Osteocyte (in vitro differentiated cells): ENCODE results near the gene ASAP2. TPM values are rescaled to one million over a fixed set of nuclear protein-coding genes. Genes with fewer than 3 reads are reported as not detected.
"Not testable (repeated sequence)": the region's sequence is repeated elsewhere in the genome, so short reads cannot be mapped to it uniquely, and the experiment has no call there.

Experiments used
- DNase-seq: peaks from one replicate; pipeline ENCODE4 v3.0.0; 2021; ENCODE audit warnings: mixed read lengths; ENCODE audit not compliant: unreplicated experiment; ENCODE audit errors: extremely low spot score
- H3K27ac Mint-ChIP-seq: one replicate; pipeline ENCODE4 v1.8.0; 2021; ENCODE audit warnings: mild to moderate bottlenecking, mixed read lengths; ENCODE audit not compliant: unreplicated experiment
- H3K27me3 Mint-ChIP-seq: one replicate; pipeline ENCODE4 v1.8.0; 2021; ENCODE audit warnings: mixed read lengths; ENCODE audit not compliant: unreplicated experiment
- H3K36me3 Mint-ChIP-seq: one replicate; pipeline ENCODE4 v1.8.0; 2021; ENCODE audit warnings: mixed read lengths; ENCODE audit not compliant: unreplicated experiment
- H3K4me1 Mint-ChIP-seq: one replicate; pipeline ENCODE4 v1.8.0; 2021; ENCODE audit warnings: mixed read lengths; ENCODE audit not compliant: unreplicated experiment
- H3K4me3 Mint-ChIP-seq: one replicate; pipeline ENCODE4 v1.8.0; 2021; ENCODE audit warnings: mild to moderate bottlenecking, moderate library complexity, mixed read lengths; ENCODE audit not compliant: unreplicated experiment
- H3K9me3 Mint-ChIP-seq: one replicate; pipeline ENCODE4 v1.8.0; 2021; ENCODE audit warnings: mixed read lengths; ENCODE audit not compliant: unreplicated experiment
- total RNA-seq: library from RNA; stranded (reverse); gene quantifications from 2 replicates; pipeline ENCODE4 v1.2.1, GENCODE V29; 2021
- TF ChIP-seq, protein P1 (sequence below): fragments of 200-600 bp; sonication (generic); IDR thresholded peaks from 2 replicates; pipeline ENCODE4 v1.5.0; 2021; ENCODE audit warnings: antibody characterized with exemption, mild to moderate bottlenecking, moderate library complexity

Gene ASAP2
- total RNA-seq, 1 donor from 2014 or later: 91.0 TPM

DNA sequence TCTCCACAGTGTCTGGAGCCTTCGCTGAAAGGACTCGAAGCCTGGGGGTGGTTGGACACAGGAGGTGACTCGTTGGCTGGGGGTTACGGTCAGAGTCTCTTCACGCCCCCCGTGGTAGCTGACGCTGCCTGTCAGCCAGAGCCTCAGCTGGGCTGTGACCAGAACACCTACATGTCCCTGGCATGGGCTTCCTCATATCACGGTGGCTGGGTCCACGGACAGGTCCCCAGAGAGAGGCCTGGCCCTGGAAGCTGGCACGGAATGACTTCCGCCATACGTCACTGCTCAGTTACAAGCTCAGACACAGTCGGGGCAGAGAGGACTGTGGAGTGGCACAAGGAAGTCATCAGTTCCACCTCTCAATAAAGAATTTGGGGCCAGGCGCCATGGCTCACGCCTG is 188.2 kb downstream of the ASAP2 start:
- TF ChIP-seq, protein P1, sequence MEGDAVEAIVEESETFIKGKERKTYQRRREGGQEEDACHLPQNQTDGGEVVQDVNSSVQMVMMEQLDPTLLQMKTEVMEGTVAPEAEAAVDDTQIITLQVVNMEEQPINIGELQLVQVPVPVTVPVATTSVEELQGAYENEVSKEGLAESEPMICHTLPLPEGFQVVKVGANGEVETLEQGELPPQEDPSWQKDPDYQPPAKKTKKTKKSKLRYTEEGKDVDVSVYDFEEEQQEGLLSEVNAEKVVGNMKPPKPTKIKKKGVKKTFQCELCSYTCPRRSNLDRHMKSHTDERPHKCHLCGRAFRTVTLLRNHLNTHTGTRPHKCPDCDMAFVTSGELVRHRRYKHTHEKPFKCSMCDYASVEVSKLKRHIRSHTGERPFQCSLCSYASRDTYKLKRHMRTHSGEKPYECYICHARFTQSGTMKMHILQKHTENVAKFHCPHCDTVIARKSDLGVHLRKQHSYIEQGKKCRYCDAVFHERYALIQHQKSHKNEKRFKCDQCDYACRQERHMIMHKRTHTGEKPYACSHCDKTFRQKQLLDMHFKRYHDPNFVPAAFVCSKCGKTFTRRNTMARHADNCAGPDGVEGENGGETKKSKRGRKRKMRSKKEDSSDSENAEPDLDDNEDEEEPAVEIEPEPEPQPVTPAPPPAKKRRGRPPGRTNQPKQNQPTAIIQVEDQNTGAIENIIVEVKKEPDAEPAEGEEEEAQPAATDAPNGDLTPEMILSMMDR: no peak
- no peaks in the 10 kb centered on the region for H3K27me3 Mint-ChIP-seq
- H3K9me3 Mint-ChIP-seq: no peaks in the 10 kb centered on the region
- H3K4me3 Mint-ChIP-seq: no peak overlapping the region
- peaks cover 29% of the 10 kb centered on the region for H3K36me3 Mint-ChIP-seq
- H3K4me1 Mint-ChIP-seq: peaks cover 28% of the 10 kb centered on the region
- H3K27ac Mint-ChIP-seq: no peak overlapping the region
- no peak for DNase-seq

DNA sequence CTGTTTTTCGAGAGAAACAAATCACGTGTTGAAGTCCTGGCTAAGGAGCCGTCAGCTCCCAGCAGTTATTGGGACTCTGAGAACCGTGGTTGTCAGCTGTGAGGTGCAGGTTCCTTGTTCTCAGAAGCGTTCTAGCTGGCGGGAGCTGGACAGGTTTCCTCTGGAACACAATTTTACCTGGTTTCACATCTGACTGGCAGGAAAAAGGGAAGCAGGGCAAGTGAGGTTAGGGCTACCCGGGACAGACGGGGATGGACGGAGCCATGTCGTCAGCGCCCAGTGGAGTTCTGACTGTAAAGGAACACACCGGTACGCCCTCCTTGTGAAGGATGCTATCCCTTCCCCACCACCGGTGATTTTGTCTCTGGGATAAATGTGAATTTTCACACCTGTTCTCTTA is 190.6 kb downstream of the ASAP2 start:
- no peaks in the 10 kb centered on the region for H3K27me3 Mint-ChIP-seq
- peaks cover 18% of the 10 kb centered on the region for H3K4me1 Mint-ChIP-seq
- no peaks in the 10 kb centered on the region for H3K9me3 Mint-ChIP-seq
- H3K27ac Mint-ChIP-seq: peak overlapping the region; percentile 60
- TF ChIP-seq, protein P1: no peak
- peaks cover 26% of the 10 kb centered on the region for H3K36me3 Mint-ChIP-seq
- no peak for DNase-seq
- H3K4me3 Mint-ChIP-seq: no peak overlapping the region

DNA sequence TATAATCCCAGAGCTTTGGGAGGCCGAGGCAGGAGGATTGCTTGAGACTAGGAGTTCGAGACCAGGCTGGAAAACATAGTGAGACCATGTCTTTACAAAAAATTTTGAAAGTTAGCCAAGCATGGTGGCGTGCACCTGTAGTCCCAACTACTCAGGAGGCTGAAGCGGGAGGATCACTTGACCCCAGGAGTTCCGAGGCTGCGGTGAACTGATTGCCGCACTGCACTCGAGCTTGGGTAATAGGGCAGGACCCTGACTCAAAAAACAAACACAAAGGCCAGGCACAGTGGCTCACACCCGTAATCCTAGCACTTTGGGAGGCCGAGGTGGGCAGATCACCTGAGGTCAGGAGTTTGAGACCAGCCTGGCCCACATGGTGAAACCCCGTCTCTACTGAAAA is 191.6 kb downstream of the ASAP2 start:
- H3K27ac Mint-ChIP-seq: peak overlapping the region; percentile 14

DNA sequence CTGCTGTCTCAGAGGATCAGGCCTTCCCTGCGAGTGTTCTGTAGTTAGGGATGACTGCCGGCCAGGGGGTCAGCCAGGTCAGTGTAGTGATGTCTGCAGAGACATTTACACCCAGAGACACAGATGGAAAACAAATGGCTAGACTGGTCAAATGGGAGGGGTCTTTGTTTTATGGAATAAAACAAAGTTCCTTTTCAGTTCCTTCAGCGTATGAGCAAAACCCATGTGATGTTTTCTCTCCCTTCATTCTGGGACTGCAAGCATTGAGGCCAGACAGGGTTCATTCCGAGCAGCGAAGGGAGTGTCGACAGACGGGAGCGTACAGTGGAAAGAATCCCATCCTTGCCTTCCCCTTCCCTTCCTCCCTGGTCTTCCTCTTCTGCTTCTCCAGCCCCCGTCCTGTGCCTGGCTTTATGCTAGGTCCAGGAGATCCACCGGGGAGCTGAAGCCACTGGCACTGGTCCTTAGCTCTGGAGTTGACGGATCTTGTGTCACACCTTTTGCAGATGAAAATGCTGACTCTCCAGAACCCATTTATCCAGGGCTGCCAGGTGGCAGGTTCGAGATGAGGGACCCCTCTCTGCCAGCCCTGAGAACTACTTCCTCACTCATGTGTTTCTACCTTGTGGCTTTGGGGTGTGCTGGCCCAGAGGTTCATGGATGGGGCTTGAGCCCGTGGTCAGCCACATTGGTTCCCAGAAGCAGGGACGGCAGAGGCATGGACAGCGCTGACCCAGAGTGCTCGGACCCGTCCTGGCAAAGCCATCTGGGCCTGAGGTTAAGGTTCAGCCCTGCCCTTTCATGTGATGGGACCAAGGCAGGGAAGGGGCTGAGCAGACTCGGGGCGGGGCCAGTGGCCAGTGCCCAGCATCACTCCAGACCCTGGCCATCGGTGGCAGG is 192.5 kb downstream of the ASAP2 start:
- peaks cover 4% of the 10 kb centered on the region for H3K4me1 Mint-ChIP-seq
- H3K36me3 Mint-ChIP-seq: peaks cover 41% of the 10 kb centered on the region
- no peaks in the 10 kb centered on the region for H3K27me3 Mint-ChIP-seq
- TF ChIP-seq, protein P1: no peak
- H3K27ac Mint-ChIP-seq: peak overlapping the region; percentile 71
- no peak for DNase-seq
- no peak overlapping the region for H3K4me3 Mint-ChIP-seq
- H3K9me3 Mint-ChIP-seq: no peaks in the 10 kb centered on the region

More for the DNA sequence above, 191.6 kb downstream of the ASAP2 start:
- not testable (repeated sequence) for H3K4me1 Mint-ChIP-seq, DNase-seq, H3K4me3 Mint-ChIP-seq, H3K27me3 Mint-ChIP-seq, H3K9me3 Mint-ChIP-seq
- peaks cover 33% of the 10 kb centered on the region for H3K36me3 Mint-ChIP-seq

DNA sequence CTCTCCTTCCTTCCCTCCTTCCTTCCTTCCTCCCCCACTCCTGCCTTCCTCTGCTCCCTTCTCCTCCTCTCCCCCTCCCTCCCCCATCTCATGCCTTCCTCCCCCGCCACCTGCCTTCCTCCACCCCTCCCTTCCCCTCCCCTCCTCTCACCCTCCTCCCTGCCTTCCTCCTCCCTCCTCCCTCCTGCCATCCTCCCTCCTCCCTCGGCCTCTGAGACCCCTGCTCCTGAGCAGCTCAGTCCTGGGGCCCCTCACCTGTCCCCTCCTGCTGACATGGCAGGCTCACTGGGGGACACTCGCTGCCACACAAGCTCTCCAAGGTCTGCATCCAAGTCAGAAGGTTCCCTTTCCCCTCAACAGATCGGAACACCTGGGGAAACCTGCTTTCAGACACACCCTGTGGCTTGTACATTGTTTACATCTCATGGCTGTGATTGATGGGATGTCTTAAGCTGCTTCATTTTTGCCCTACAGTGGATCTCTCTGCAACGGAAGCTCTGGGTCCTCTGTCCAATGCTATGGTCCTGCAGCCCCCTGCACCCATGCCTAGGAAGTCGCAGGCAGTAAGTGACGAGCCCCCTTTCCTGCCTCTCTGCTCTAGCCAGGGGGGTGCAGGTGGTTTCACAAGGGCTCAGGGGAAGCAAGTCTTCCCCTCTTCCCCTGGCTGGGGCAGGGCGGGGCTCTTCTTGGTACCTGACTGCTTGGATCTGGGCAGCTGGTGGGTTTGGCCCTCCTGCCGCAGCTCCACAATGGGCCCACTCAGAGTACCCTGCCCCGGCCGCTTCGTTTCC is 193.9 kb downstream of the ASAP2 start:
- peaks cover 7% of the 10 kb centered on the region for H3K4me1 Mint-ChIP-seq
- TF ChIP-seq, protein P1: no peak
- H3K27ac Mint-ChIP-seq: peak overlapping the region; percentile 73
- no peaks in the 10 kb centered on the region for H3K9me3 Mint-ChIP-seq
- DNase-seq: no peak
- H3K27me3 Mint-ChIP-seq: no peaks in the 10 kb centered on the region
- peaks cover 43% of the 10 kb centered on the region for H3K36me3 Mint-ChIP-seq
- H3K4me3 Mint-ChIP-seq: no peak overlapping the region
